Osteoblast (primary cell): ENCODE results near the gene IGSF1. TPM values are rescaled to one million over a fixed set of nuclear protein-coding genes. Genes with fewer than 3 reads are reported as not detected.

Source experiments
- DNase-seq: peaks from one replicate; pipeline ENCODE4 v3.0.0; 2011; ENCODE audit warnings: low spot score, mixed read lengths; ENCODE audit not compliant: insufficient read length; ENCODE audit errors: missing footprints
- H2AFZ ChIP-seq: 2 replicates; pipeline ENCODE4 v1.6.0; 2011; ENCODE audit warnings: mild to moderate bottlenecking, low read length
- H3K27ac ChIP-seq: 2 replicates; pipeline ENCODE4 v1.5.1; 2011; ENCODE audit warnings: mild to moderate bottlenecking, low read depth, low read length, moderate library complexity
- H3K27me3 ChIP-seq: 2 replicates; pipeline ENCODE4 v1.6.0; 2012; ENCODE audit warnings: mild to moderate bottlenecking, control low read depth, inconsistent platforms, low read length, moderate library complexity; ENCODE audit not compliant: insufficient read depth
- H3K36me3 ChIP-seq: 2 replicates; pipeline ENCODE4 v1.5.1; 2011; ENCODE audit warnings: mild to moderate bottlenecking, low read length, control low read depth, moderate library complexity; ENCODE audit not compliant: insufficient read depth
- H3K4me1 ChIP-seq: 2 replicates; pipeline ENCODE4 v1.5.1; 2011; ENCODE audit warnings: mild to moderate bottlenecking, low read length, control low read depth, moderate library complexity; ENCODE audit not compliant: insufficient read depth
- H3K4me2 ChIP-seq: 2 replicates; pipeline ENCODE4 v1.6.0; 2011; ENCODE audit warnings: mild to moderate bottlenecking, low read length; ENCODE audit not compliant: insufficient read depth
- H3K4me3 ChIP-seq: fragments of 200-600 bp; sonication (generic); 3 replicates; pipeline ENCODE4 v1.5.1; 2012; ENCODE audit warnings: mild to moderate bottlenecking, low read length, inconsistent platforms; ENCODE audit not compliant: insufficient read depth
- H3K79me2 ChIP-seq: 2 replicates; pipeline ENCODE4 v1.6.0; 2012; ENCODE audit warnings: mild to moderate bottlenecking, low read length, control low read depth, inconsistent platforms; ENCODE audit not compliant: insufficient read depth
- H3K9me3 ChIP-seq: 2 replicates; pipeline ENCODE4 v1.5.1; 2011; ENCODE audit warnings: low read depth, low read length, control low read depth
- H4K20me1 ChIP-seq: 2 replicates; pipeline ENCODE4 v1.6.0; 2012; ENCODE audit warnings: mild to moderate bottlenecking, low read length, control low read depth; ENCODE audit not compliant: insufficient read depth
- CTCF ChIP-seq: IDR thresholded peaks from 2 replicates; pipeline ENCODE4 v1.5.1; 2011; ENCODE audit warnings: mild to moderate bottlenecking, low read depth, low read length, moderate library complexity; ENCODE audit errors: extremely low read depth
- total RNA-seq: library from RNA; depleted of rRNA; stranded (reverse); fragments of >200 nt; gene quantifications from 2 replicates; pipeline ENCODE4 v1.2.3, GENCODE V29; 2012

Gene IGSF1
- total RNA-seq, 1 donor = 1.1 TPM

GRCh38 chrX:131273011-131273410 lies 16.1 kb downstream of the IGSF1 start:
- Histone ChIP-seq H3K9me3 (no peaks in the 10 kb centered on the region), H3K4me1 (no peaks in the 10 kb centered on the region), H4K20me1 (no peaks in the 10 kb centered on the region), H3K4me2 (no peak overlapping the region), H3K79me2 (no peaks in the 10 kb centered on the region), H3K27me3 (peaks cover 5% of the 10 kb centered on the region), H3K27ac (no peak overlapping the region), H3K4me3 (no peak overlapping the region), H2AFZ (no peak overlapping the region), H3K36me3 (no peaks in the 10 kb centered on the region)
- no peak for TF ChIP-seq CTCF
- DNase-seq = no peak

GRCh38 chrX:131271826-131272225 lies 17.3 kb downstream of the IGSF1 start:
- Histone ChIP-seq H4K20me1 (no peaks in the 10 kb centered on the region), H3K27me3 (peaks cover 5% of the 10 kb centered on the region), H3K9me3 (no peaks in the 10 kb centered on the region), H3K36me3 (no peaks in the 10 kb centered on the region), H3K79me2 (no peaks in the 10 kb centered on the region), H3K4me2 (no peak overlapping the region), H2AFZ (no peak overlapping the region), H3K4me1 (no peaks in the 10 kb centered on the region), H3K4me3 (no peak overlapping the region), H3K27ac (no peak overlapping the region)
- TF ChIP-seq CTCF = no peak
- no peak for DNase-seq

GRCh38 chrX:131271274-131271673 lies 17.8 kb downstream of the IGSF1 start:
- no peaks in the 10 kb centered on the region for H3K36me3 ChIP-seq
- no peak overlapping the region for H3K4me2 ChIP-seq
- no peak overlapping the region for H3K4me3 ChIP-seq
- H2AFZ ChIP-seq = no peak overlapping the region
- no peak for TF ChIP-seq CTCF
- no peak overlapping the region for H3K27ac ChIP-seq
- DNase-seq = no peak
- no peaks in the 10 kb centered on the region for H3K9me3 ChIP-seq
- no peaks in the 10 kb centered on the region for H4K20me1 ChIP-seq
- H3K27me3 ChIP-seq = peaks cover 5% of the 10 kb centered on the region
- H3K79me2 ChIP-seq = no peaks in the 10 kb centered on the region
- no peaks in the 10 kb centered on the region for H3K4me1 ChIP-seq

DNA sequence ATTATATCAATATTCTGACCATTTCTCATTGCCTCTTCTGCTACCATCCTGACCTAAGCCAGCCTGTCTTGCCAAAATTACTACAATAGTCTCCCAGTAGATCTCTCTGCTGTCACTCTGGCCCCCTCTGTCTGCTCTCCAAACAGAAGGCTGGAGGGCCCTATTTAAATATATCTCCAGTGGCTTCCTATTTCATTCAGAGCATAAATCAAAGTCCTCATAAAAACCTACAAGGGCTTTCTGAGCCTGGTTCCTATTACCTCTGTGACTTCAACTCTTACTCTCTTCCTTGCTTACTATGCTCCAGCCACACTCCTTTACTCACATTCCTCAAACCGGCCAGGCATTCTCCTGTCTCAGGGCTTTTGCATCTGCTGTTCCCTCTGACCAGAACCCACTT lies 19.0 kb downstream of the IGSF1 start:
- Histone ChIP-seq H4K20me1 (no peaks in the 10 kb centered on the region), H3K27me3 (peaks cover 5% of the 10 kb centered on the region), H3K4me2 (no peak overlapping the region), H3K27ac (no peak overlapping the region), H2AFZ (no peak overlapping the region), H3K4me1 (no peaks in the 10 kb centered on the region), H3K4me3 (no peak overlapping the region), H3K9me3 (no peaks in the 10 kb centered on the region), H3K79me2 (no peaks in the 10 kb centered on the region), H3K36me3 (no peaks in the 10 kb centered on the region)
- no peak for DNase-seq
- no peak for TF ChIP-seq CTCF
